ENCODE data around the gene HBG1. TPM values are rescaled to one million over a fixed set of nuclear protein-coding genes. Genes with fewer than 3 reads are reported as not detected.

Gene HBG1
- total RNA-seq, 1 donor from 2014 or later: not detected

DNA sequence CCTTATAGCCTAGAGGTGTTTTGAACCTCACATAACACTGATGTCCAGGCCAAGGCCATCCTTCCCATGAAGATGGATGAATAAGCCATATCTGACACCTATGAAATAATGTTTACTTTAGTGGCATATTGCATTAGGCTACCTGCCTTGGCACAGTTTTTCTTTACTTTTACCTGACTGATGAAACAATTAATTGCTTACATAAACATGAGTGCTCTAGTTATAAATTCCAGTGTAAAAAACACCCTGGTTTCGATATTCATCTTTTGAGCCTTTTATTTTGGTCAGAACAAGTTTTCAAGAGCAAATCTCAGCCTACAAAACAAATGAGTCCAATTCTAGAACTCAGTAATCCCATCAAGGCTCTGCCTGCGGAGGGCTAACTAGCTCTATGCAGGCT lies 27.0 kb upstream of the HBG1 start:
- H3K36me3 ChIP-seq: no peaks in the 10 kb centered on the region
- DNase-seq (no peak), ATAC-seq (no peak)
- intact Hi-C loops (cut with DNase I): no loop called here
- no peaks in the 10 kb centered on the region for H3K4me1 ChIP-seq
- H3K27me3 ChIP-seq (ENCODE audit: low read depth): no peaks in the 10 kb centered on the region
- H3K9me3 ChIP-seq: no peaks in the 10 kb centered on the region
- no peak for TF ChIP-seq CTCF (IDR thresholded peaks at IDR 0.05)
- no peak overlapping the region for H3K27ac ChIP-seq
- no peak overlapping the region for H3K4me3 ChIP-seq

GRCh38 chr11:5275369-5276110 lies 25.9 kb upstream of the HBG1 start:
- no peak for DNase-seq
- TF ChIP-seq CTCF (IDR thresholded peaks at IDR 0.05): no peak

DNA sequence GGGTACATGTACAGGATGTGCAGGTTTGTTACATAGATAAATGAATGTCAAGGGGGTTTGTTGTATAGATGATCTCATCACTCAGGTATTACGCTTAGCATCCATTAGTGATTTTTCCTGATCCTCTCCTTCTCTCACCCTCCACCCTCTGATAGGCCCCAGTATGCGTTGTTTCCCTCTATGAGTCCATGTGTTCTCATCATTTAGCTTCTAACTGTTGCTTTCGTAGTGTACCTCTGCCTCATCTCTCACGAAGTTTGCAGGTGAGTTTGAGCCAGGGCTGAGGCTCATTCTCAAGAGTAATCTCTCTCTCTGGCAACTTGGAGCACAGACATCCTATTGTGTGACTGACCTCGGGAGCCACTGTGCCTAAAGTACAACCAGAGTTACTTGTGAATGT lies 24.7 kb upstream of the HBG1 start:
- ATAC-seq: no peak

More at GRCh38 chr11:5275369-5276110, 25.9 kb upstream of the HBG1 start:
- Histone ChIP-seq H3K27me3 (ENCODE audit: low read depth) (no peaks in the 10 kb centered on the region), H3K27ac (no peak overlapping the region), H3K9me3 (no peaks in the 10 kb centered on the region), H3K4me3 (no peak overlapping the region), H3K36me3 (no peaks in the 10 kb centered on the region), H3K4me1 (no peaks in the 10 kb centered on the region)
- ATAC-seq: no peak
- intact Hi-C loops (cut with DNase I): no loop called here

GRCh38 chr11:5272395-5273017 lies 22.8 kb upstream of the HBG1 start:
- H3K9me3 ChIP-seq: no peaks in the 10 kb centered on the region
- H3K27me3 ChIP-seq (ENCODE audit: low read depth): no peaks in the 10 kb centered on the region
- H3K36me3 ChIP-seq: no peaks in the 10 kb centered on the region
- intact Hi-C loops (cut with DNase I): no loop called here
- no peak for DNase-seq
- no peaks in the 10 kb centered on the region for H3K4me1 ChIP-seq
- ATAC-seq: no peak
- H3K4me3 ChIP-seq: no peak overlapping the region
- no peak for TF ChIP-seq CTCF (IDR thresholded peaks at IDR 0.05)
- no peak overlapping the region for H3K27ac ChIP-seq

More for the DNA sequence above, 24.7 kb upstream of the HBG1 start:
- H3K4me3 ChIP-seq: no peak overlapping the region
- H3K4me1 ChIP-seq: no peaks in the 10 kb centered on the region
- H3K27ac ChIP-seq: no peak overlapping the region
- no peak for TF ChIP-seq CTCF (IDR thresholded peaks at IDR 0.05)
- H3K9me3 ChIP-seq: no peaks in the 10 kb centered on the region
- intact Hi-C loops (cut with DNase I): no loop called here
- no peaks in the 10 kb centered on the region for H3K36me3 ChIP-seq
- no peaks in the 10 kb centered on the region for H3K27me3 ChIP-seq (ENCODE audit: low read depth)
- DNase-seq: no peak

GRCh38 chr11:5269715-5270147 lies 20.1 kb upstream of the HBG1 start, which contains the start of gene HBE1:
Gene HBE1 (minus strand): TSS chr11:5269945. CDS start chr11:5269890, 55 bp downstream.
- no peaks in the 10 kb centered on the region for H3K4me1 ChIP-seq
- TF ChIP-seq CTCF (IDR thresholded peaks at IDR 0.05): no peak
- no peaks in the 10 kb centered on the region for H3K9me3 ChIP-seq
- no peak for ATAC-seq
- no peaks in the 10 kb centered on the region for H3K36me3 ChIP-seq
- intact Hi-C loops (cut with DNase I): no loop called here
- H3K27me3 ChIP-seq (ENCODE audit: low read depth): no peaks in the 10 kb centered on the region
- no peak within 1 kb of the TSS for H3K27ac ChIP-seq
- DNase-seq: no peak
- no peak within 1 kb of the TSS for H3K4me3 ChIP-seq
